GM12873 (cell line): ENCODE measurements around the gene CCR5AS.

Source experiments
- CTCF ChIP-seq: IDR thresholded peaks from 2 replicates; pipeline ENCODE4 v1.5.1; 2012; ENCODE audit warnings: low read depth, mild to moderate bottlenecking, moderate library complexity, low read length, control low read depth; ENCODE audit not compliant: insufficient read depth; ENCODE audit errors: missing control alignments

Gene CCR5AS

GRCh38 chr3:46406788-46407611 is at the start of gene CCR5AS, which contains the start of gene CCRL2:
Gene CCR5AS (minus strand): TSS chr3:46407066.
Gene CCRL2 (plus strand): TSS chr3:46407259. CDS start chr3:46408080, 821 bp downstream.
- no peak for TF ChIP-seq CTCF

- TF ChIP-seq CTCF, result no peak
These were observed 49.3 kb upstream of the CCR5AS start for GRCh38 chr3:46456118-46456517.

- no peak for TF ChIP-seq CTCF
These were observed 48.6 kb upstream of the CCR5AS start for GRCh38 chr3:46455231-46456115.

GRCh38 chr3:46454606-46455005 is 47.7 kb upstream of the CCR5AS start:
- TF ChIP-seq CTCF, result no peak

GRCh38 chr3:46454209-46454595 is 47.3 kb upstream of the CCR5AS start:
- no peak for TF ChIP-seq CTCF

GRCh38 chr3:46453526-46454208 is 46.8 kb upstream of the CCR5AS start:
- no peak for TF ChIP-seq CTCF
